ENCODE measurements around the gene PIK3C2G. TPM values are rescaled to one million over a fixed set of nuclear protein-coding genes. Genes with fewer than 3 reads are reported as not detected.

Gene PIK3C2G
- total RNA-seq, 1 experiment from 2014 or later: not detected

GRCh38 chr12:18436170-18436569, 174.9 kb downstream of the PIK3C2G start:
- H3K27ac ChIP-seq (ENCODE audit: low read length): no peak overlapping the region
- no peak overlapping the region for H3K9ac ChIP-seq (ENCODE audit: low read length)
- no peaks in the 10 kb centered on the region for H4K20me1 ChIP-seq (ENCODE audit: low read length)
- H3K79me2 ChIP-seq (ENCODE audit: low read length): no peaks in the 10 kb centered on the region
- TF ChIP-seq EZH2 (IDR thresholded peaks at IDR 0.05; ENCODE audit: low read length, unreplicated experiment) (no peak), CTCF (conservative IDR thresholded peaks at IDR 0.05; ENCODE audit: low read depth, low read length) (no peak), EZH2phosphoT487 (IDR thresholded peaks at IDR 0.05; ENCODE audit: borderline replicate concordance, low read length) (no peak)
- H3K4me3 ChIP-seq (ENCODE audit: low read length): no peak overlapping the region
- H3K27me3 ChIP-seq (ENCODE audit: low read length): no peaks in the 10 kb centered on the region
- intact Hi-C loops (cut with micrococcal nuclease): loop anchor here (10.0 kb wide), 1 partner anchor 759 kb away; no protein-coding TSS in a partner anchor
- no peak for ATAC-seq
- no peaks in the 10 kb centered on the region for H3K9me3 ChIP-seq (ENCODE audit: low read length)
- CTCF ChIA-PET: no interaction called here
- no TSS peak for BruUV-seq (replicated peaks)
- POLR2A ChIA-PET (ENCODE audit: unreplicated experiment): no interaction called here
- H3K4me1 ChIP-seq (ENCODE audit: insufficient read depth, low read length): no peaks in the 10 kb centered on the region
- H3K9me2 ChIP-seq (replicated peaks; ENCODE audit: low read length): no peaks in the 10 kb centered on the region
- H3F3A ChIP-seq (ENCODE audit: low read length, unreplicated experiment): no peaks in the 10 kb centered on the region
- H3K4me2 ChIP-seq (ENCODE audit: low read length): no peak overlapping the region
- H2AFZ ChIP-seq (ENCODE audit: low read length): no peak overlapping the region
- DNase-seq: no peak
- H3K36me3 ChIP-seq (ENCODE audit: low read depth, low read length): no peaks in the 10 kb centered on the region

DNA sequence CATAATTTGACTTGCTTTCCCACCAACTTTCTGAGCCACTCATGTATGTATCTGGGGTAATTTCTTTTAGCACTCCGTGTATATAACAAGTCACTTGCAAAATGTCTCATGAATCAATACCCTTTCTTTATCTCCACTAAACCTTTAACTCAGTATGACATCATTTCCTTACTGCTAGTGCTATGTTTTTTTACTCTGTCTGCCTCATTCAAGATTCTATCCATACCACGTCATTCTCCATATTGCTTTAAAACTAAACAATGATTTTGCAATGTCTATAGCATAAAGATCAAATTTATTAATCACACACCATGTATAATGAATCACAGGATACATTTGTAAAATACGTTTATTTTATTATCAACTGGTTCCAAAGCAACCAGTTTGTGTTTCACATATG, 178.2 kb downstream of the PIK3C2G start:
- ChIA-PET POLR2A (ENCODE audit: unreplicated experiment) (no interaction called here), CTCF (no interaction called here)
- no peak overlapping the region for H3K4me3 ChIP-seq (ENCODE audit: low read length)
- intact Hi-C loops (cut with micrococcal nuclease): loop anchor here (10.0 kb wide), 1 partner anchor 755 kb away; no protein-coding TSS in a partner anchor
- ATAC-seq (no peak), DNase-seq (peak; percentile 44)
- H3K27ac ChIP-seq (ENCODE audit: low read length): no peak overlapping the region
- no peak overlapping the region for H2AFZ ChIP-seq (ENCODE audit: low read length)
- H3K9me3 ChIP-seq (ENCODE audit: low read length): no peaks in the 10 kb centered on the region
- H3K36me3 ChIP-seq (ENCODE audit: low read depth, low read length): no peaks in the 10 kb centered on the region
- TF ChIP-seq EZH2 (IDR thresholded peaks at IDR 0.05; ENCODE audit: low read length, unreplicated experiment) (no peak), EZH2phosphoT487 (IDR thresholded peaks at IDR 0.05; ENCODE audit: borderline replicate concordance, low read length) (no peak), CTCF (conservative IDR thresholded peaks at IDR 0.05; ENCODE audit: low read depth, low read length) (no peak)
- H3F3A ChIP-seq (ENCODE audit: low read length, unreplicated experiment): no peaks in the 10 kb centered on the region
- no peak overlapping the region for H3K4me2 ChIP-seq (ENCODE audit: low read length)
- H4K20me1 ChIP-seq (ENCODE audit: low read length): no peaks in the 10 kb centered on the region
- no peaks in the 10 kb centered on the region for H3K79me2 ChIP-seq (ENCODE audit: low read length)
- H3K4me1 ChIP-seq (ENCODE audit: insufficient read depth, low read length): peaks cover 6% of the 10 kb centered on the region; the same call in 1 of the 2 replicates
- no peaks in the 10 kb centered on the region for H3K9me2 ChIP-seq (replicated peaks; ENCODE audit: low read length)
- no peak overlapping the region for H3K9ac ChIP-seq (ENCODE audit: low read length)
- no TSS peak for BruUV-seq (replicated peaks)
- H3K27me3 ChIP-seq (ENCODE audit: low read length): no peaks in the 10 kb centered on the region

DNA sequence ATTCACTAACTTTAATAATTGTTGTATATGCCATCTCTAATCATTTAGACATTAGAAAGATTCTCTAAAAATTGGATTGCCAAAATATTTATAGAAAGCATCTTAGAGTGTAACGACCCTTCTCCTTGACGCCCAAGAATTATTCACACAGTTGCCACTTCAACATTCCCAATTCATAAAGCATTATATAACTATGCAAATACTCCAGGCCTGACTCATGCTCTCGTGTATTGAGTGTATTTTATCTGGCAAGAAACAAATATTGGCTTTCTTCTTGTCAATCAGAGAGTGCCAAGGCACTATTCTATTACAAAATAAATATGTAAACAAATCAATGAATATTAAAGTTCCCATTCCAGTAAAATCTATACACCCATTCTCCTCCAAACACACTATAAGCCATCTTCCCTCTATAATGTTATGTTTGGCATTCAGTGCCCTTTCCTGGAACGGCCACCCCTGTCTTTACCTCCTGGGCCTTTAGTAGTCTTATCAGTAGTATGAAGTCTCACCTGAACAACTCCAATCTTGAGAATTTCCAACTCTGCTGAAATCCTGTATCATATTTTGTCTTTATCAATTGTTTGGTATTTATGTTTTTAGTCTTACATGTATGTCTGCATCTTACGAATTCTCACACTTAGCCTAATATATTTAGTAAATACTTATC, 182.6 kb downstream of the PIK3C2G start:
- H3K4me3 ChIP-seq (ENCODE audit: low read length): no peak overlapping the region
- no peaks in the 10 kb centered on the region for H4K20me1 ChIP-seq (ENCODE audit: low read length)
- H3F3A ChIP-seq (ENCODE audit: low read length, unreplicated experiment): no peaks in the 10 kb centered on the region
- no peaks in the 10 kb centered on the region for H3K9me2 ChIP-seq (replicated peaks; ENCODE audit: low read length)
- CTCF ChIA-PET: no interaction called here
- no TSS peak for BruUV-seq (replicated peaks)
- POLR2A ChIA-PET (ENCODE audit: unreplicated experiment): no interaction called here
- H2AFZ ChIP-seq (ENCODE audit: low read length): no peak overlapping the region
- intact Hi-C loops (cut with micrococcal nuclease): no loop called here
- H3K36me3 ChIP-seq (ENCODE audit: low read depth, low read length): no peaks in the 10 kb centered on the region
- no peaks in the 10 kb centered on the region for H3K9me3 ChIP-seq (ENCODE audit: low read length)
- H3K79me2 ChIP-seq (ENCODE audit: low read length): no peaks in the 10 kb centered on the region
- 0 out of 2 replicates have a peak overlapping the region, but pooled peaks have one; percentile 7 for H3K4me2 ChIP-seq (ENCODE audit: low read length)
- H3K27ac ChIP-seq (ENCODE audit: low read length): no peak overlapping the region
- no peaks in the 10 kb centered on the region for H3K27me3 ChIP-seq (ENCODE audit: low read length)
- peaks cover 6% of the 10 kb centered on the region; the same call in 1 of the 2 replicates for H3K4me1 ChIP-seq (ENCODE audit: insufficient read depth, low read length)
- ATAC-seq: peak; percentile 78
- DNase-seq: peak; percentile 67
- TF ChIP-seq CTCF (conservative IDR thresholded peaks at IDR 0.05; ENCODE audit: low read depth, low read length) (no peak), EZH2 (IDR thresholded peaks at IDR 0.05; ENCODE audit: low read length, unreplicated experiment) (no peak), EZH2phosphoT487 (IDR thresholded peaks at IDR 0.05; ENCODE audit: borderline replicate concordance, low read length) (no peak)
- no peak overlapping the region for H3K9ac ChIP-seq (ENCODE audit: low read length)

All from PC-3 (cell line).